Ishikawa (cell line): Measurements from ENCODE around the gene PCSK7.
A peak's percentile ranks its signal among the peaks of the same experiment; 100 is the strongest.

Experiments used
- CEBPB ChIP-seq: IDR thresholded peaks from 2 replicates; pipeline ENCODE4 v1.6.1; 2012
- CREB1 ChIP-seq: IDR thresholded peaks from 2 replicates; pipeline ENCODE4 v1.6.1; 2012; ENCODE audit warnings: low read depth
- EGR1 ChIP-seq: IDR thresholded peaks from 2 replicates; pipeline ENCODE4 v1.6.1; 2012
- EP300 ChIP-seq: IDR thresholded peaks from 2 replicates; pipeline ENCODE4 v1.6.1; 2012; ENCODE audit warnings: borderline replicate concordance
- FOXM1 ChIP-seq: IDR thresholded peaks from 2 replicates; pipeline ENCODE4 v1.6.1; 2012; ENCODE audit warnings: low read depth, borderline replicate concordance
- NFIC ChIP-seq: IDR thresholded peaks from 2 replicates; pipeline ENCODE4 v1.6.1; 2012
- RAD21 ChIP-seq: IDR thresholded peaks from 2 replicates; pipeline ENCODE4 v1.6.1; 2012; ENCODE audit warnings: low read depth
- TAF1 ChIP-seq: IDR thresholded peaks from 2 replicates; pipeline ENCODE4 v1.6.1; 2012; ENCODE audit warnings: low read depth, mild to moderate bottlenecking
- TCF12 ChIP-seq: IDR thresholded peaks from 2 replicates; pipeline ENCODE4 v1.6.1; 2012; ENCODE audit warnings: low read depth
- TEAD4 ChIP-seq: IDR thresholded peaks from 2 replicates; pipeline ENCODE4 v1.6.1; 2012
- YY1 ChIP-seq: IDR thresholded peaks from 2 replicates; pipeline ENCODE4 v1.6.1; 2012; ENCODE audit warnings: low read depth
- ZBTB7A ChIP-seq: IDR thresholded peaks from 2 replicates; pipeline ENCODE4 v1.6.1; 2012; ENCODE audit warnings: low read depth
- TF ChIP-seq, protein P1 (sequence below): IDR thresholded peaks from 2 replicates; pipeline ENCODE4 v1.6.1; 2012
- TF ChIP-seq, protein P2 (sequence below): IDR thresholded peaks from 2 replicates; pipeline ENCODE4 v1.6.1; 2012
- TF ChIP-seq, protein P3 (sequence below): IDR thresholded peaks from 2 replicates; pipeline ENCODE4 v1.6.1; 2012; ENCODE audit warnings: low read depth, mild to moderate bottlenecking

The PCSK7 gene

DNA sequence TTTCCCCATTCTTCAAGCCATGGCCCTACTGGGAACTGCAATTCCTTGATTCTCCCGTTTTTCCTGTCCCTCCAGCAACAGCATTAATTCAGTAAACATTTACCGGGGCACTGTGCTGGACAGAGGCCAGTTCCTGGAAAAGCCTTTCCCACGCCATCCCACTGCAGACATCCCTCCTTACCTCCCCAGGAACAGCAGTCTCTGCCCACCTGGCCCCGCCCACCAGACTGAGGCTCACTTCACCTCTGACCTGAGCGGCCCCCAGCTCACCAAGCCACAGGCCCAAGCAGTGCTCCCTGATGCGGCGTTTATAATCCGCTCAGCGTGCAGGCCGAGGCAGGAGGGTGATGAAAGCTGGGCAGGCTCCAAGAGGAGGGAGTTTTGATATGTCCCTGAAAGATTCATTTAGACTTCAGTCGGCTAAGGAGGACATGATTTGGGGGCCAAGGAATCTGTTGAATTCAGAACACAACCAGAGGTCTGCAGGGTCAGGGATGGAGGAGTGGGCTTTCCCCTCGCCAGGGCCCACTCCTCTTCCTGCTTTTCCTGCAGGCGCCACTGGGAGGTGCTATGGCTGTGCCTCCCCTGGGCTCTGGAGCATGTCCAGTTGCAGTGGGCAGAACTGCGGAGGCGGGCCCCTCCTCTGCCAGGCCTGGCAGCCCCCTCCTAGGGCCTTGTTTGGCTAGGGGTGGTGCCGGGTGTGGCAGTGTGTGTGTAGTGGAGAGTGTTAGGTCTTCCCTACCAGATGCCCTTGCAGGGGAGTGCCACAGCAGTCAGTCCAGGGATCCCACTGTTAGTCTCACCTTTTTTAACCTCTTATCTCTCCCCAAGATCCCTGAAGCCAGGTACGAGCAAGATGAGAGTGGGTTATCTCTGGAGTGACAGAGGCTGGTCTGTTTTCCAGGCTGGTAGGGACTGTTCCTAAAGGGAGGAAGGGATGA, 34.1 kb downstream of the PCSK7 start:
- TF ChIP-seq CEBPB (no peak), EGR1 (peak; percentile 89), CREB1 (no peak), TAF1 (0 out of 2 replicates have a peak, but pooled peaks have one; percentile 5), RAD21 (peak; percentile 67), EP300 (peak; percentile 32; the same call in 1 of the 2 replicates), ZBTB7A (peak; percentile 97)
- TF ChIP-seq, protein P1, sequence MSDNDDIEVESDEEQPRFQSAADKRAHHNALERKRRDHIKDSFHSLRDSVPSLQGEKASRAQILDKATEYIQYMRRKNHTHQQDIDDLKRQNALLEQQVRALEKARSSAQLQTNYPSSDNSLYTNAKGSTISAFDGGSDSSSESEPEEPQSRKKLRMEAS = peak; percentile 24; the same call in 1 of the 2 replicates

DNA sequence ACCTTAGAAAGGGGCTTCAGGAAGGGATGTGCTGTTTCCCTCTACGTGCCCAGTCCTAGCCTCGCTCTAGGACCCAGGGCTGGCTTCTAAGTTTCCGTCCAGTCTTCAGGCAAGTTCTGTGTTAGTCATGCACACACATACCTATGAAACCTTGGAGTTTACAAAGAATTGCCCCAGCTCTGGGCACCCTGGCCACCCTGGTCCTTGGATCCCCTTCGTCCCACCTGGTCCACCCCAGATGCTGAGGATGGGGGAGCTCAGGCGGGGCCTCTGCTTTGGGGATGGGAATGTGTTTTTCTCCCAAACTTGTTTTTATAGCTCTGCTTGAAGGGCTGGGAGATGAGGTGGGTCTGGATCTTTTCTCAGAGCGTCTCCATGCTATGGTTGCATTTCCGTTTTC, 34.9 kb downstream of the PCSK7 start:
- TF ChIP-seq CEBPB (no peak), YY1 (no peak), EGR1 (no peak), NFIC (no peak), FOXM1 (no peak), EP300 (no peak), RAD21 (no peak), CREB1 (no peak), TAF1 (no peak), ZBTB7A (no peak)
- TF ChIP-seq, protein P2, sequence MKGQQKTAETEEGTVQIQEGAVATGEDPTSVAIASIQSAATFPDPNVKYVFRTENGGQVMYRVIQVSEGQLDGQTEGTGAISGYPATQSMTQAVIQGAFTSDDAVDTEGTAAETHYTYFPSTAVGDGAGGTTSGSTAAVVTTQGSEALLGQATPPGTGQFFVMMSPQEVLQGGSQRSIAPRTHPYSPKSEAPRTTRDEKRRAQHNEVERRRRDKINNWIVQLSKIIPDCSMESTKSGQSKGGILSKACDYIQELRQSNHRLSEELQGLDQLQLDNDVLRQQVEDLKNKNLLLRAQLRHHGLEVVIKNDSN = no peak

DNA sequence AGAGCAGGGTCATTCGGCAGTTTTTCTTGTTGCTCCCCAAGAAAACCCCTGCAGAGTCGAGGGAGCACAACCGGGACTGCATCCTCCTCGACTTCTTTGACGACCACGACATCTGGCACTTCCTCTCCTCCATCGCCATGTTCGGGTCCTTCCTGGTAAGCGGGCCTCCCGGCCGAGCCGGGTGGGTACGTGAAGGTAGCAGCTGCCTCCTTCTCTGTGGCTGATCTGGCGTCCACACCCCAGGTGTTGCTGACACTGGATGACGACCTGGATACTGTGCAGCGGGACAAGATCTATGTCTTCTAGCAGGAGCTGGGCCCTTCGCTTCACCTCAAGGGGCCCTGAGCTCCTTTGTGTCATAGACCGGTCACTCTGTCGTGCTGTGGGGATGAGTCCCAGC, 36.1 kb downstream of the PCSK7 start:
- TF ChIP-seq YY1 = no peak
- TF ChIP-seq RAD21 = no peak
- no peak for TF ChIP-seq ZBTB7A
- TF ChIP-seq NFIC = no peak
- TF ChIP-seq, protein P2 = no peak
- TF ChIP-seq, protein P1 = no peak
- TF ChIP-seq CREB1 = no peak

DNA sequence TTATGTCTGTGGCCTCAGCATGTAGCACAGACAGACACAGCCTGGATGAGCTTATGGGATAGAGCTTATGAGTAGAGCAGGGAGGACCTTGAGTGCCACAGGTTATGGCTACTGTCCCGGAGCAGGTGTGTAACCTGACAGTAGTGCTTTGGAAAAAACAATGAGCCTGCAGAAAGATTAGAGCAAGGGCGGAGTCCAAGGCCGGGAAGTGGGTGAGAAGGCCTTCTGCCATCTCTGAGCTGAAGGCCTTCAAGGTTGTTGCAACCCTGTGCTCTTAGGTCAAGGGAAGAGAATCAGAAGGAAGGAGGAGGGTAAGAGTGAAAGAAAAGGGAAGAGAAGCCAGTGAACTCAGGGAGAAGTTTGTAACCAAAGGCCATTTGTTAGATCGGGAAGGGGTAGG, 36.6 kb downstream of the PCSK7 start:
- TF ChIP-seq, protein P3, sequence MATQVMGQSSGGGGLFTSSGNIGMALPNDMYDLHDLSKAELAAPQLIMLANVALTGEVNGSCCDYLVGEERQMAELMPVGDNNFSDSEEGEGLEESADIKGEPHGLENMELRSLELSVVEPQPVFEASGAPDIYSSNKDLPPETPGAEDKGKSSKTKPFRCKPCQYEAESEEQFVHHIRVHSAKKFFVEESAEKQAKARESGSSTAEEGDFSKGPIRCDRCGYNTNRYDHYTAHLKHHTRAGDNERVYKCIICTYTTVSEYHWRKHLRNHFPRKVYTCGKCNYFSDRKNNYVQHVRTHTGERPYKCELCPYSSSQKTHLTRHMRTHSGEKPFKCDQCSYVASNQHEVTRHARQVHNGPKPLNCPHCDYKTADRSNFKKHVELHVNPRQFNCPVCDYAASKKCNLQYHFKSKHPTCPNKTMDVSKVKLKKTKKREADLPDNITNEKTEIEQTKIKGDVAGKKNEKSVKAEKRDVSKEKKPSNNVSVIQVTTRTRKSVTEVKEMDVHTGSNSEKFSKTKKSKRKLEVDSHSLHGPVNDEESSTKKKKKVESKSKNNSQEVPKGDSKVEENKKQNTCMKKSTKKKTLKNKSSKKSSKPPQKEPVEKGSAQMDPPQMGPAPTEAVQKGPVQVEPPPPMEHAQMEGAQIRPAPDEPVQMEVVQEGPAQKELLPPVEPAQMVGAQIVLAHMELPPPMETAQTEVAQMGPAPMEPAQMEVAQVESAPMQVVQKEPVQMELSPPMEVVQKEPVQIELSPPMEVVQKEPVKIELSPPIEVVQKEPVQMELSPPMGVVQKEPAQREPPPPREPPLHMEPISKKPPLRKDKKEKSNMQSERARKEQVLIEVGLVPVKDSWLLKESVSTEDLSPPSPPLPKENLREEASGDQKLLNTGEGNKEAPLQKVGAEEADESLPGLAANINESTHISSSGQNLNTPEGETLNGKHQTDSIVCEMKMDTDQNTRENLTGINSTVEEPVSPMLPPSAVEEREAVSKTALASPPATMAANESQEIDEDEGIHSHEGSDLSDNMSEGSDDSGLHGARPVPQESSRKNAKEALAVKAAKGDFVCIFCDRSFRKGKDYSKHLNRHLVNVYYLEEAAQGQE = no peak
- TF ChIP-seq EGR1 (no peak), TEAD4 (no peak), RAD21 (no peak), FOXM1 (no peak), TAF1 (no peak), CEBPB (no peak), ZBTB7A (no peak), EP300 (no peak), YY1 (no peak), CREB1 (no peak), TCF12 (no peak), NFIC (no peak)
- TF ChIP-seq, protein P1 = no peak
- TF ChIP-seq, protein P2 = no peak

DNA sequence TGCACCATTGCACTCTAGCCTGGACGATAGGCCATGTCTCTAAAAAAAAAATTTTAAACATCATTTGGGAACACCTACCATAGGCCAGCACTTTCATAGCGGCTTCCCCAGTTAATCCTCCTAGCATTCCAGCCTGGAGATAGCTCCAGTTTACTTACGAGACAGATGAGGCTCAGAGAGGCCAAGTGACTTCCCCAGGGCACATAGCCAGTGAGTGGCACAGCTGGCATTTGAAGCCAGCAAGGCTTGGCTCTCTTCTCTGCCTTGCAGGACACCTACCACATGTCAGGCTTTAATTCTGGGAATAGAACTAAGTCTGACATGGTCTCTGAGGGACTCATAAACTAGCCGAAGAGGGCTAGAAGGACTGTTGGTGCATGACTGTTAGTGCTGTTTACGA, 37.6 kb downstream of the PCSK7 start:
- TF ChIP-seq, protein P1 = no peak
- TF ChIP-seq CEBPB = no peak
- no peak for TF ChIP-seq EP300
- TF ChIP-seq TCF12 = no peak
- no peak for TF ChIP-seq TEAD4
- TF ChIP-seq TAF1 = no peak
- TF ChIP-seq CREB1 = no peak
- no peak for TF ChIP-seq YY1
- no peak for TF ChIP-seq ZBTB7A

DNA sequence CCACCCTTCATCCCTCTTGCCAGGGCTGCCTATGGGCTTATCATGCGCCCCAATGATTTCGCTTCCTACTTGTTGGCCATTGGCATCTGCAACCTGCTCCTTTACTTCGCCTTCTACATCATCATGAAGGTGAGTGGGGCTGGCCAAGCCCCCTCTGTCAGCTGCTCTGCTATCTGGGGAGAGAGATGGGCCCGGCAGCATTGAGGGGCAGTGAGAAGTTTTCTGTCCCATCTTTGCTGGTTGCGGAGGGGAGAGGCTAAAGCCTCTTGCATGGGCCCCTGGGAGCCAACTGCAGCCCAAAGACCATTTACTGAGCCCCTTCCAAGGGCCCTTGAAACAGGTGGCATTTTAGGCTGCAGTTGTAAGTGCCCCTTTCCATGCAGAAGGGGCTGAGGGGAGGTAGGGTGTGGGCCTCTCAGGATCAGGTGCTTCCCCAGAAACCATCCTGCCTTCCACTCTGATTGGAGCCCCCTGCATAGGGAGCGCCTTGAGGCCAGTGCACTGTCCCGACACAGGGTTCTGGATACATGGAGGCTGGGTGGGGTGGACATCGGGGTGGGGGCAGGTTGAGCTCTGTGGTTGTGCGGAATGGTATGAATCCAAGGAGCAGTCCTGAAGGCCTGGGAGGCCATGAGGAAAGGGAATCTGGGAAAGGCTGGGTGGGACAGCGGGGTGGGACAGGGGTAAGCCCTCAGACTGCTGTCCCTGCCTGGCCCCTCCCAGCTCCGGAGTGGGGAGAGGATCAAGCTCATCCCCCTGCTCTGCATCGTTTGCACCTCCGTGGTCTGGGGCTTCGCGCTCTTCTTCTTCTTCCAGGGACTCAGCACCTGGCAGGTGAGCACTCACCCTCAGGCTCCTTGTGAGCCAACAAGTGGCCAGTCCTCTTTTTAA, 38.5 kb downstream of the PCSK7 start:
- TF ChIP-seq ZBTB7A = no peak
- TF ChIP-seq, protein P1 = no peak
- no peak for TF ChIP-seq YY1
- no peak for TF ChIP-seq RAD21
- TF ChIP-seq TEAD4 = no peak
- no peak for TF ChIP-seq CEBPB
- TF ChIP-seq, protein P2 = no peak
- no peak for TF ChIP-seq EGR1
- no peak for TF ChIP-seq FOXM1
- TF ChIP-seq TCF12 = no peak
- no peak for TF ChIP-seq EP300
- no peak for TF ChIP-seq CREB1
- TF ChIP-seq TAF1 = no peak
- TF ChIP-seq NFIC = no peak
- TF ChIP-seq, protein P3 = no peak
